H1 (cell line): ENCODE measurements around the gene ARHGAP4.

Experiments
- ATF3 ChIP-seq: IDR thresholded peaks from 2 replicates; pipeline ENCODE4 v1.6.1; 2011; ENCODE audit warnings: low read depth, mild to moderate bottlenecking, low read length; ENCODE audit not compliant: insufficient read depth
- CEBPB ChIP-seq: IDR thresholded peaks from 2 replicates; pipeline ENCODE4 v1.6.1; 2012; ENCODE audit warnings: low read depth, low read length
- CTCF ChIP-seq, 3 experiments: IDR thresholded peaks; 1 replicate in 2 of 3; 2 replicates in 1 of 3; pipeline versions ENCODE4 v1.5.1 to v1.6.1; 2011; ENCODE audit warnings: low read length in 3 of 3, mild to moderate bottlenecking in 3 of 3, inconsistent platforms in 2 of 3, low read depth in 1 of 3, moderate library complexity in 1 of 3; ENCODE audit not compliant: insufficient read depth in 1 of 3; ENCODE audit errors: control extremely low read depth in 1 of 3
- EGR1 ChIP-seq: IDR thresholded peaks from 2 replicates; pipeline ENCODE4 v1.6.1; 2011; ENCODE audit warnings: low read depth, low read length, borderline replicate concordance
- EP300 ChIP-seq, 2 experiments: IDR thresholded peaks; 1 replicate in 1 of 2; 2 replicates in 1 of 2; pipeline ENCODE4 v1.6.1; 2011 to 2012; ENCODE audit warnings: low read depth in 2 of 2, low read length in 2 of 2, mild to moderate bottlenecking in 2 of 2, borderline replicate concordance in 1 of 2, inconsistent platforms in 1 of 2, moderate library complexity in 1 of 2
- EZH2 ChIP-seq: fragments of 200-600 bp; sonication (generic); IDR thresholded peaks from 2 replicates; pipeline ENCODE4 v1.7.1; 2012; ENCODE audit warnings: low read depth, mild to moderate bottlenecking, moderate library complexity, low read length, inconsistent platforms; ENCODE audit not compliant: severe bottlenecking
- FOSL1 ChIP-seq: IDR thresholded peaks from 2 replicates; pipeline ENCODE4 v1.6.1; 2011; ENCODE audit warnings: mild to moderate bottlenecking, low read depth, low read length, moderate library complexity; ENCODE audit not compliant: insufficient read depth
- GABPA ChIP-seq: IDR thresholded peaks from 2 replicates; pipeline ENCODE4 v1.6.1; 2011; ENCODE audit warnings: mild to moderate bottlenecking, low read length, moderate library complexity, borderline replicate concordance; ENCODE audit not compliant: insufficient read depth
- GTF2F1 ChIP-seq: IDR thresholded peaks from 2 replicates; pipeline ENCODE4 v1.6.1; 2012; ENCODE audit warnings: low read depth, low read length, improper control_type of control experiment, borderline replicate concordance
- MAX ChIP-seq: IDR thresholded peaks from 2 replicates; pipeline ENCODE4 v1.6.1; 2012; ENCODE audit warnings: inconsistent platforms
- NANOG ChIP-seq: IDR thresholded peaks from 2 replicates; pipeline ENCODE4 v1.6.1; 2011; ENCODE audit warnings: low read length, low read depth, mild to moderate bottlenecking, inconsistent platforms; ENCODE audit not compliant: insufficient read depth, poor library complexity, severe bottlenecking
- POLR2A ChIP-seq, 2 experiments: IDR thresholded peaks; 1 replicate in 1 of 2; 2 replicates in 1 of 2; pipeline ENCODE4 v1.6.1; 2011; ENCODE audit warnings: low read depth in 2 of 2, low read length in 2 of 2, mild to moderate bottlenecking in 2 of 2; ENCODE audit errors: control extremely low read depth in 1 of 2
- TAF1 ChIP-seq: IDR thresholded peaks from 2 replicates; pipeline ENCODE4 v1.6.1; 2011; ENCODE audit warnings: mild to moderate bottlenecking, low read depth, low read length
- ZNF274 ChIP-seq: IDR thresholded peaks from 2 replicates; pipeline ENCODE4 v1.7.0; 2012; ENCODE audit warnings: low read length, borderline replicate concordance; ENCODE audit errors: extremely low read depth

GRCh38 chrX:153956044-153956907 lies 30.2 kb upstream of the ARHGAP4 start:
- no peak for TF ChIP-seq ATF3
- TF ChIP-seq CTCF (IDR thresholded peaks at IDR 0.05; ENCODE audit: control extremely low read depth in 1 of 3, insufficient read depth in 1 of 3, low read depth in 1 of 3, low read length in 3 of 3) = no peak
- TF ChIP-seq ZNF274 = no peak
- no peak for TF ChIP-seq TAF1
- TF ChIP-seq GTF2F1 = no peak
- TF ChIP-seq CEBPB = no peak
- no peak for TF ChIP-seq EZH2
- no peak for TF ChIP-seq EGR1
- TF ChIP-seq MAX = no peak
- TF ChIP-seq EP300 (IDR thresholded peaks at IDR 0.05; ENCODE audit: borderline replicate concordance in 1 of 2, low read depth in 2 of 2, low read length in 2 of 2) = no peak
- TF ChIP-seq POLR2A (IDR thresholded peaks at IDR 0.05; ENCODE audit: control extremely low read depth in 1 of 2, low read depth in 2 of 2, low read length in 2 of 2) = no peak
- no peak for TF ChIP-seq GABPA
- no peak for TF ChIP-seq FOSL1
- no peak for TF ChIP-seq NANOG
